Nephron progenitor cell (in vitro differentiated cells): ENCODE data around the gene PANK1.
A peak's percentile ranks its signal among the peaks of the same experiment; 100 is the strongest.

Experiments used
- DNase-seq: peaks from one replicate; pipeline ENCODE4 v3.0.0; 2021
- H3K27ac Mint-ChIP-seq: 2 replicates; pipeline ENCODE4 v1.8.0; 2021; ENCODE audit warnings: mild to moderate bottlenecking, moderate library complexity, mixed read lengths
- H3K27me3 Mint-ChIP-seq: 2 replicates; pipeline ENCODE4 v1.8.0; 2021; ENCODE audit warnings: mild to moderate bottlenecking, low read depth, mixed read lengths; ENCODE audit not compliant: poor library complexity
- H3K36me3 Mint-ChIP-seq: 2 replicates; pipeline ENCODE4 v1.8.0; 2021; ENCODE audit warnings: low read depth, mixed read lengths
- H3K4me1 Mint-ChIP-seq: 2 replicates; pipeline ENCODE4 v1.8.0; 2021; ENCODE audit warnings: mixed read lengths
- H3K4me3 Mint-ChIP-seq: 2 replicates; pipeline ENCODE4 v1.8.0; 2021; ENCODE audit warnings: mild to moderate bottlenecking, moderate library complexity, mixed read lengths
- H3K9me3 Mint-ChIP-seq: 2 replicates; pipeline ENCODE4 v1.8.0; 2021; ENCODE audit warnings: mild to moderate bottlenecking, moderate library complexity, mixed read lengths
- TF ChIP-seq, protein P1 (sequence below): fragments of 200-600 bp; sonication (generic); IDR thresholded peaks from 2 replicates; pipeline ENCODE4 v1.5.0; 2021; ENCODE audit warnings: antibody characterized with exemption

The PANK1 gene

DNA sequence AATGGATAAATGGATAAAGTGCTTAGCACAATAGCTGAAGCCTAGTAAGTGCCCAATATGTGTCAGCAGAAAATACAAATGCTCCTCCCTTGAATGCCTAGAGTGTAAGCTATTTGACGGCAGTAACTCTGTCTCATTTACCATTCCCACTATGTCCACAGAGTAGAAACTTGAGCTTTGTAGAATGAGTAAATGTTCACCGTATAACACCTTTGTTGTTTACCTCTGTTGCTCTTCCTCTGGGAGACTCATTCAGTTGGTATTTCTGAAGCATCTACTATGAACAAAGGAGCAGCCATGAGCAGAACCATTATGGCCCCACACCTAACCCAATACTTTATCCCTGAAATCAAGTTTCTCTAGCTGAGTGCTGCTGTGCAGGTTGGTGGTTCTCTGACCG, 101.2 kb downstream of the PANK1 start:
- Mint-ChIP-seq H3K27ac (no peak overlapping the region), H3K9me3 (peaks cover 12% of the 10 kb centered on the region), H3K27me3 (peaks cover 26% of the 10 kb centered on the region), H3K4me3 (no peak overlapping the region), H3K36me3 (no peaks in the 10 kb centered on the region), H3K4me1 (no peaks in the 10 kb centered on the region)
- TF ChIP-seq, protein P1, sequence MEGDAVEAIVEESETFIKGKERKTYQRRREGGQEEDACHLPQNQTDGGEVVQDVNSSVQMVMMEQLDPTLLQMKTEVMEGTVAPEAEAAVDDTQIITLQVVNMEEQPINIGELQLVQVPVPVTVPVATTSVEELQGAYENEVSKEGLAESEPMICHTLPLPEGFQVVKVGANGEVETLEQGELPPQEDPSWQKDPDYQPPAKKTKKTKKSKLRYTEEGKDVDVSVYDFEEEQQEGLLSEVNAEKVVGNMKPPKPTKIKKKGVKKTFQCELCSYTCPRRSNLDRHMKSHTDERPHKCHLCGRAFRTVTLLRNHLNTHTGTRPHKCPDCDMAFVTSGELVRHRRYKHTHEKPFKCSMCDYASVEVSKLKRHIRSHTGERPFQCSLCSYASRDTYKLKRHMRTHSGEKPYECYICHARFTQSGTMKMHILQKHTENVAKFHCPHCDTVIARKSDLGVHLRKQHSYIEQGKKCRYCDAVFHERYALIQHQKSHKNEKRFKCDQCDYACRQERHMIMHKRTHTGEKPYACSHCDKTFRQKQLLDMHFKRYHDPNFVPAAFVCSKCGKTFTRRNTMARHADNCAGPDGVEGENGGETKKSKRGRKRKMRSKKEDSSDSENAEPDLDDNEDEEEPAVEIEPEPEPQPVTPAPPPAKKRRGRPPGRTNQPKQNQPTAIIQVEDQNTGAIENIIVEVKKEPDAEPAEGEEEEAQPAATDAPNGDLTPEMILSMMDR = no peak
- no peak for DNase-seq

DNA sequence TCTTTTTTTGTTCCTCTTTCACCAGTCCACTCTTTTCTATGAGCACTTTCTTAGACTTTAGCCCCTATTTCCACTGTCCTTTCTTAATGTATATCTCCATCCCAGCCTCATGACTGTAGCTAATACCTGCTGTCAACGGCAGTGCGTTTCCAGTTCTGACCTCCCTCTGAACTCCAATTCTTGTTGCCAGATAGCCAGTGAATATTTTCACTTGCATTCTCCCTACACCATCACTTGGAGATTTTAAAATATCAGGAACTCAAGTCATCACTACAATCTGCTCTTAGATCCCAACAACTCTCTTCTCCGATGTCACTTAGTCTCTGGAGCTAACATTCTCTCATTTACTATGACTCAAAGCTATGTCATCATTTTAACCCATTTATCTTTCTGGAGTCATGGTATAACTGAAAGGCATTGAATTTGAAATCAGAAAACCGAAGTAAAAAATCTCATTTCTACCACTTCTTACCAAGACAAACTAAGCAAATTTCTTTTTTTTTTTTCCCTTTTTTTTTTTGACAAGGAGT, 104.6 kb downstream of the PANK1 start:
- peaks cover 4% of the 10 kb centered on the region for H3K4me1 Mint-ChIP-seq
- no peak overlapping the region for H3K4me3 Mint-ChIP-seq
- no peak overlapping the region for H3K27ac Mint-ChIP-seq
- H3K27me3 Mint-ChIP-seq = peaks cover 41% of the 10 kb centered on the region
- H3K9me3 Mint-ChIP-seq = peaks cover 4% of the 10 kb centered on the region
- TF ChIP-seq, protein P1 = no peak
- DNase-seq = no peak
- no peaks in the 10 kb centered on the region for H3K36me3 Mint-ChIP-seq

DNA sequence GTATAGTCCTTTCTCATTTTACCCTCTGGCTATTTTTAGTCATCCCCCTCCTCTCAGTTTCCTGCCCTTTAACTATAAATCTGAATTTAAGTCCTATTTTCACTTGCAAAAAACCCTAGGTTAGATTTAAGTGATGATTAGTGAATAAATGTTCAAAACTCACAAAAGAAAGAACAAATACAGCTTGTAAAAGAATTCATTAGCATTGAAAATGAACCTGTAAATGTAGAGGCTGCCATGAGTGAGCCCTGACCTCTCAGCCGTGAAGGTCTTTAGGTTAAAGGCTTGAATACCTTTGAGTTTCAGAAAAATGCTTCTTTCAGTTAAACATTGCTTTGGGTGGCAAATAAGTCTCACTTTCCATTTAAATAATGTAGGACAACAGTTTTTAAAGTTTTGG, 107.7 kb downstream of the PANK1 start:
- Mint-ChIP-seq H3K4me3 (no peak overlapping the region), H3K36me3 (no peaks in the 10 kb centered on the region), H3K9me3 (peaks cover 4% of the 10 kb centered on the region), H3K27me3 (peaks cover 71% of the 10 kb centered on the region), H3K4me1 (peaks cover 14% of the 10 kb centered on the region), H3K27ac (no peak overlapping the region)
- TF ChIP-seq, protein P1 = no peak
- no peak for DNase-seq

DNA sequence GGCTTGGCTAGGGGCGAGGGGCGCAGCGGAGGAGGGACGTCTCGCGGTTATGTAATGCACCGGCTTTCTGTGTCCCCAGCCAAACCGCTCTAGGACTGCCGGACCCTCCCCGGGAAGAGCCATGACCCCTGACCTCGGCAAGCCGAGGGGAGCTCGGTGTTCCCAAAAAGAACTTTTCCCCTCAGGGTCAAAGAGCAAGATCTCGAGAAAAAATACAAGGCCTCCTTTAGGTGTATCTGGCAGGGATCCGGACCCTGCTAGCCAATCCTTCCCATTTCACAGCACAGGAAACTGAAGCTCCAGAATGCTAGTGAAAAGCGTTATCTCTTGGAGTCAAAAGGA, 109.1 kb downstream of the PANK1 start:
- H3K27me3 Mint-ChIP-seq = peaks cover 82% of the 10 kb centered on the region
- peak overlapping the region; percentile 67 for H3K4me3 Mint-ChIP-seq
- H3K27ac Mint-ChIP-seq = no peak overlapping the region
- TF ChIP-seq, protein P1 = no peak
- H3K9me3 Mint-ChIP-seq = peaks cover 4% of the 10 kb centered on the region
- no peaks in the 10 kb centered on the region for H3K36me3 Mint-ChIP-seq
- DNase-seq = no peak
- H3K4me1 Mint-ChIP-seq = peaks cover 14% of the 10 kb centered on the region

DNA sequence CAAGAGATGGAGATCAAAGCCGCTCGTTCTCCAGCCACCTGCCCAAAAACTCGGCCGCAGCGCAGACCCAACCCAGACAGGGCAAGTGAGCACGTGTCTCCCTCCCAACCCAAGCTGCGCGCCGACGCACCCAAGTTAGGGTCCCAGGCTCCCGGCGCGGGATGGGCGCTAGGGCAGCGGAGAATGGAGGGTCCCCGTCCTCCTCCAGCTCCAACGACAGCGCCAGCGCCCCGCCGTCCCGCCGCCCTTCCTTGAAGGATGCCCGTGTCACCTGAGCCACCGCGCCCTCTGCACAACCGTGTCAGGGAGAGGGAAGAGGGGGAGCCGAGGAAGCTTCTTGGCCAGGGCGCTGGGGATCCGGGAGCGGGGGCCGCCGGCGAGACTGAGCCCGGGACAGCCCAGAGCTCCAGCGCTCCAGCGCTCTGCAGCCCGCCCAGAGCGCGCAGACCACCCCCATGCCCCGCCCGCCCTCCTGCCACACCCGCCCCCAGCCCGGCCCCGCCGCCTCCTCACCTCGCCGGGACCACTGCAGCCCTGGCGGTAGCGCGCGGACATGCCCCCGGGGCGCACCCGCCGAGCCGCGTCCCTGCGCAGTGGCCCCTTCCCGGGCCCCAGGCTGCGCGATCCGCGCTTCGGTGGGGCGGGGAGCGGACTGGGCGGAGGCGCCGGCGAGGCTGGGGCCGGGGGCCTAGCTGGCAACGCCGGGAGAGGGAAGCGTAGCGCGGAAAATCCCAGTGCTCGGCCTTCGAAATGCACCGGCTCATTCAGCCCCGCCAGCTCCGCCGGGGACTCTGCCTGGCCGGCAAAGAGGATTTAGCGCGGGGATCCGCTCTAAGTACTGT, 109.7 kb downstream of the PANK1 start, which contains the start of gene SLC16A12:
Gene SLC16A12 (minus strand): TSS at position 424 of the 842 bp plus-strand sequence. CDS start 73,016 bp downstream, outside the sequence.
- Mint-ChIP-seq H3K36me3 (no peaks in the 10 kb centered on the region), H3K27ac (no peak within 1 kb of the TSS), H3K9me3 (peaks cover 4% of the 10 kb centered on the region), H3K4me1 (peaks cover 14% of the 10 kb centered on the region), H3K27me3 (peaks cover 78% of the 10 kb centered on the region), H3K4me3 (peak within 1 kb of the TSS; percentile 71)
- peak; percentile 78 for DNase-seq
- TF ChIP-seq, protein P1 = no peak

DNA sequence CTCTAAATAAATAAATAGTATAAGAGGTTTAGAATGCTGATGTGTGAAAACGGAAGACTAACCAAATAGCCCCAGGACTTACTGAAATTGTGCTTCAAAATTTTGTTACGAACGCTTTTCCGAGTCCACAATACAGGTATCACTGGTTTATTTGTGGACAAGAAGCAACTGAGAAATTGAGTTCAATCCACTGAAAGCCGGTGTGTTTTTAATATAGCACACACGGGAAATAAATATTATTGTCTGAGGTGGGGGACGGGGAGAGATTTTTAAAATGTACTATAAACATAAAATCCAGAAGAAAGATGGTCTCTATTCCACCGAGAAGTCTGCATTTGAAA, 110.2 kb downstream of the PANK1 start:
- Mint-ChIP-seq H3K27ac (no peak overlapping the region), H3K27me3 (peaks cover 78% of the 10 kb centered on the region), H3K4me3 (peak overlapping the region; percentile 71), H3K36me3 (no peaks in the 10 kb centered on the region), H3K9me3 (peaks cover 4% of the 10 kb centered on the region), H3K4me1 (peaks cover 14% of the 10 kb centered on the region)
- TF ChIP-seq, protein P1 = no peak
- no peak for DNase-seq
